HEK293T (cell line): ENCODE results near the gene TTBK1.

Source experiments
- CTCF ChIA-PET: fragments of 350-600 bp; formaldehyde crosslinking; extraction: SDS; loops from one replicate; lab custom pipeline; 2021; ENCODE audit warnings: antibody characterized with exemption, inconsistent platforms; lab: Yijun Ruan, JAX
- POLR2A ChIA-PET: fragments of 350-600 bp; formaldehyde crosslinking; extraction: SDS; loops from one replicate; lab custom pipeline; 2020; ENCODE audit warnings: antibody characterized with exemption, inconsistent platforms; lab: Yijun Ruan, JAX
- DNase-seq: peaks from one replicate; pipeline ENCODE4 v3.0.0; 2012; ENCODE audit warnings: mixed read lengths; ENCODE audit errors: extremely low spot score
- ARNT ChIP-seq: fragments of 450-650 bp; IDR thresholded peaks from 2 replicates; pipeline ENCODE4 v1.6.1; 2017; ENCODE audit warnings: mild to moderate bottlenecking
- BHLHE40 ChIP-seq: fragments of 450-650 bp; IDR thresholded peaks from 2 replicates; pipeline ENCODE4 v1.6.1; 2016; ENCODE audit warnings: mild to moderate bottlenecking, moderate library complexity, borderline replicate concordance
- CTBP1 ChIP-seq: fragments of 450-650 bp; IDR thresholded peaks from 2 replicates; pipeline ENCODE4 v1.6.1; 2016; ENCODE audit warnings: borderline replicate concordance
- ELF4 ChIP-seq: fragments of 450-650 bp; IDR thresholded peaks from 2 replicates; pipeline ENCODE4 v1.6.1; 2017; ENCODE audit warnings: antibody characterized with exemption
- FOXA1 ChIP-seq: fragments of 450-650 bp; IDR thresholded peaks from 2 replicates; pipeline ENCODE4 v1.6.1; 2016; ENCODE audit warnings: mild to moderate bottlenecking
- FOXK2 ChIP-seq: fragments of 450-650 bp; IDR thresholded peaks from 2 replicates; pipeline ENCODE4 v1.6.1; 2016; ENCODE audit warnings: mild to moderate bottlenecking
- FOXM1 ChIP-seq: fragments of 450-650 bp; IDR thresholded peaks from 2 replicates; pipeline ENCODE4 v1.6.1; 2017; ENCODE audit warnings: mild to moderate bottlenecking, borderline replicate concordance
- HDGF ChIP-seq: fragments of 450-650 bp; IDR thresholded peaks from 2 replicates; pipeline ENCODE4 v1.6.1; 2017; ENCODE audit warnings: antibody characterized with exemption, borderline replicate concordance
- L3MBTL2 ChIP-seq: fragments of 450-650 bp; conservative IDR thresholded peaks from 2 replicates; pipeline ENCODE4 v1.6.1; 2016; ENCODE audit warnings: mild to moderate bottlenecking
- LEF1 ChIP-seq: fragments of 450-650 bp; IDR thresholded peaks from 2 replicates; pipeline ENCODE4 v1.6.1; 2017; ENCODE audit warnings: mild to moderate bottlenecking, borderline replicate concordance
- NFRKB ChIP-seq: fragments of 450-650 bp; IDR thresholded peaks from 2 replicates; pipeline ENCODE4 v1.6.1; 2016; ENCODE audit warnings: mild to moderate bottlenecking, moderate library complexity
- SP1 ChIP-seq: fragments of 450-650 bp; IDR thresholded peaks from 2 replicates; pipeline ENCODE4 v1.6.1; 2017
- SUZ12 ChIP-seq: fragments of 450-650 bp; IDR thresholded peaks from 2 replicates; pipeline ENCODE4 v1.6.1; 2016; ENCODE audit warnings: mild to moderate bottlenecking
- TARDBP ChIP-seq: fragments of 450-650 bp; IDR thresholded peaks from 2 replicates; pipeline ENCODE4 v1.6.1; 2016
- ZNF384 ChIP-seq: fragments of 450-650 bp; IDR thresholded peaks from 2 replicates; pipeline ENCODE4 v1.6.1; 2016
- TF ChIP-seq, protein P1 (sequence below): fragments of 450-650 bp; IDR thresholded peaks from 2 replicates; pipeline ENCODE4 v1.6.1; 2016

Gene TTBK1

DNA sequence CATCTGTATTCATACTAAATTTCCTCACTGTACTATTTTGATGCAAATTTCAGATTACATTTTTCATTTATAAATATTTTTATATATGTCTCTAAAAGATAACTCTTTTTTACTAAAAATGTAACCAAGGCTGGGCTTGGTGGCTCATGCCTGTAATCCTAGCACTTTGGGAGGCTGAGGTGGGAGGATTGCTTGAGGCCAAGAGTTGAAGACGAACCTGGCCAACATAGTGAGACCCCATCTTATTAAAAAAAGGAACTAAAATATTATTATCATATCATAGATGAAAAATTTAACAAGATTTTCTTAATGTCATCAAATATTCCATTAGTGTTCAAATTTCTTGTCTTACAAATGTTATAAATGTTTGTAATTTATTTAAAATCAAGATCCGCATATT lies 7.4 kb upstream of the TTBK1 start:
- POLR2A ChIA-PET: no interaction called here
- CTCF ChIA-PET: no interaction called here
- DNase-seq: no peak
- TF ChIP-seq ZNF384 (no peak), HDGF (no peak), CTBP1 (no peak), ARNT (no peak), ELF4 (no peak), FOXM1 (no peak), NFRKB (no peak), FOXK2 (no peak), SP1 (no peak), L3MBTL2 (no peak), TARDBP (no peak), SUZ12 (no peak), BHLHE40 (no peak), FOXA1 (no peak), LEF1 (no peak)
- TF ChIP-seq, protein P1, sequence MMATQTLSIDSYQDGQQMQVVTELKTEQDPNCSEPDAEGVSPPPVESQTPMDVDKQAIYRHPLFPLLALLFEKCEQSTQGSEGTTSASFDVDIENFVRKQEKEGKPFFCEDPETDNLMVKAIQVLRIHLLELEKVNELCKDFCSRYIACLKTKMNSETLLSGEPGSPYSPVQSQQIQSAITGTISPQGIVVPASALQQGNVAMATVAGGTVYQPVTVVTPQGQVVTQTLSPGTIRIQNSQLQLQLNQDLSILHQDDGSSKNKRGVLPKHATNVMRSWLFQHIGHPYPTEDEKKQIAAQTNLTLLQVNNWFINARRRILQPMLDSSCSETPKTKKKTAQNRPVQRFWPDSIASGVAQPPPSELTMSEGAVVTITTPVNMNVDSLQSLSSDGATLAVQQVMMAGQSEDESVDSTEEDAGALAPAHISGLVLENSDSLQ: no peak

DNA sequence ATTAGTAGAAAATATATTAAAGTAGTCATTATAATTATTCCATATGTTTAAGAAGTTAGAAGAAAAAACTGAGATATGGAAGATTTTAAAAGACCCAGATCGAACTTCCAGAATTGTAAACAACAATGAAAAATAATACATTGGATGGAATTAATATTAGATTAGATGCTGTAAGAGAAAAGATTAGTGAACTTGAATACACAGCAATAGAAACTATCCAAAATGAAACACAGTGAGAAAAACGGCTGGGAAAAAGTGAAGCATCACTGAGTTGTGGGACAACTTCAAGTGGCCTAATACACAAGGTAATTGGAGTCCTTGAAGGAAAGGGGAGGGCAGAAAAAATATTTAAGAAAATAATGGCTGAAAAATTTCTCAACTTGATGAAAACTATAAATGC lies 4.2 kb upstream of the TTBK1 start:
- POLR2A ChIA-PET: interaction anchor here (1.6 to 2.2 kb wide), 2 partner anchors 8 to 12 kb away, joined by 4 to 20 read pairs; no protein-coding TSS in a partner anchor
- DNase-seq: no peak
- CTCF ChIA-PET: interaction anchor here (1.3 kb wide), 1 partner anchor 10 kb away, joined by 3 read pairs; the partner anchor contains the start of gene DNPH1
- TF ChIP-seq TARDBP (no peak), LEF1 (no peak), FOXM1 (no peak), NFRKB (no peak), BHLHE40 (no peak), ARNT (no peak), ZNF384 (no peak)

DNA sequence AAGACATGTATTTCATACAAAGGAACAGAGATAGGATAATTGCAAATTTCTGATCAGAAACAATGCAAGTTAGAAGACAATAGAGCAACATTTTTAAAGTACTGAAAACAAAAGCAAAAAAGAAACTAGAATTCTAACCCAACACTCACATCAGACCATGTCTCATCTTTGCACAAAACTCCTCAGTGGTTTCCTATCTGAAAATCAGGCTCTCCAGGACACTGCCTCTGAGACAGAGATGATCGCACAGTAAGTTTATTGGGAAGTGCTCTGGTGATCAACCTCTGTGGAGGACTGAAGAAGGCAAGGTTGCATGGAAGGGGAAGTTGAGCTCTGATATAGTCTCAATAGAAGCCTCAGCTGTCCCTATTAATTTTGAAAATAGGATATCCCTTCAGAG lies 2.3 kb upstream of the TTBK1 start:
- POLR2A ChIA-PET: interaction anchor here (0.7 to 1.0 kb wide), 2 partner anchors 12 to 18 kb away, joined by 3 read pairs; partner anchors contain the start of gene DNPH1
- TF ChIP-seq SP1 (no peak), NFRKB (no peak), TARDBP (no peak), ELF4 (no peak), L3MBTL2 (no peak), ZNF384 (no peak), LEF1 (no peak), ARNT (no peak), BHLHE40 (no peak), SUZ12 (no peak), HDGF (no peak), CTBP1 (no peak), FOXK2 (no peak)
- TF ChIP-seq, protein P1: no peak
- DNase-seq: no peak
- CTCF ChIA-PET: interaction anchor here (1.4 kb wide), 1 partner anchor 12 kb away, joined by 5 read pairs; the partner anchor contains the start of gene DNPH1

DNA sequence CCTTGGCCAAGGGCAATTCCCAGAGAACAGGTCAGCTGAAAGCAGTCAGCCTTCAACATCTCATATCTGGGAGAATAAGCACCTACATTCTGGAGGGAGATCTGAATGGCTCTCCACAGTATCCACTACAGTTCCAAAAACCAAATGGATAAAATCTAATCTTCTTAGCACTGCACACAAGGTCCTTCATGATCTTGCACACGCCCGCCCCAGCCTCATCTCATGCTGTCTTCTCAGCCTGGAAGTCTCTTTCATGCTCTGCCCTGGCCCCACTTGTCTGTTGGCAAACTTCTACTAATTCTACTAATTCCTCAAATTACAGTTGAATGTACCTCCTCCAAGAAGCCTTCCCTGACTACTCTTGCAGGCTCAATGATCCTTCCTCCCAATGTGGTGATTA lies 1.8 kb upstream of the TTBK1 start:
- no peak for DNase-seq
- ChIA-PET POLR2A (interaction anchor here (0.7 to 1.0 kb wide), 2 partner anchors 12 to 18 kb away, joined by 3 read pairs; partner anchors contain the start of gene DNPH1), CTCF (interaction anchor here (1.4 kb wide), 1 partner anchor 12 kb away, joined by 5 read pairs; the partner anchor contains the start of gene DNPH1)
- no peak for TF ChIP-seq CTBP1
- no peak for TF ChIP-seq FOXM1
- no peak for TF ChIP-seq ZNF384
- TF ChIP-seq, protein P1: no peak
- no peak for TF ChIP-seq ELF4
- no peak for TF ChIP-seq ARNT
- no peak for TF ChIP-seq LEF1
- TF ChIP-seq L3MBTL2: no peak
- TF ChIP-seq FOXA1: no peak
- no peak for TF ChIP-seq FOXK2
- no peak for TF ChIP-seq SUZ12
- no peak for TF ChIP-seq HDGF
- TF ChIP-seq NFRKB: no peak
- no peak for TF ChIP-seq BHLHE40
- TF ChIP-seq TARDBP: no peak
- no peak for TF ChIP-seq SP1

DNA sequence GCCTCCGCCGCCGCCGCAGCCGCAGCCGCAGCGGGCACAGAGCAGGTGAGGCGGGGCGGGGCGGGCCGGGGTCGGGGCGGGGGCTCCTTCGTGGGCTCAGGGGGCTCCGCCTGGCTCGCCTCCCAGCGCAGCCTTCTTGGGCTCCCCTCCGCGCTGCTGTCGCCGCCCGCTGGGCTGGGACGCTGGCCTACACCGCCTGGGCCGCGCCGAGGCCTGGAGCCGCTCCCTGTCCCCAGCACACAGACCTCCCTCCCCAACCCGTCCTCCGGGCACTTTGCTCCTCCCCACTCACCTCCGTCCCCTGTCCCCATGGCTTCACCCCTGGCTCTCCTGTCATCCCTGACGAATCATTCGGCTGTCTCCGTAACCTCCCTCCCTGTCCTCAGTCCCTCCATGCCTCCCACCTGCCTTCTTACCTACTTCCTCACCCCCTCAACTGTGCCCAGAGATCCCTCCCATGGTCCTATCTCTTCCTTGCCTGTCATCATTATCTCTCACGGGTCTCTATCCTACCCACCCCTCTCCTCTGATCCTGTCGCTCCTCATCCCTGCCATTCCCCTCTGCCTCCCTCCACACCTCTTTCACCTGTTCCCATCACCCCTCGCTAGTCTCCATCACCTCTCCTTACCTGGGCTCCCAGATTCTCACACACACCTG lies 512 bp downstream of the TTBK1 start:
- TF ChIP-seq TARDBP (no peak), BHLHE40 (no peak), HDGF (no peak), NFRKB (no peak), FOXK2 (no peak), ELF4 (no peak), CTBP1 (no peak), ZNF384 (no peak), SUZ12 (no peak), FOXA1 (no peak), FOXM1 (no peak), ARNT (no peak)
- TF ChIP-seq, protein P1: no peak
- DNase-seq: no peak
- ChIA-PET POLR2A (no interaction called here), CTCF (no interaction called here)
